Sigmoid colon (tissue), 7 donors: ENCODE results near the gene AANAT. TPM values are rescaled to one million over a fixed set of nuclear protein-coding genes. Genes with fewer than 3 reads are reported as not detected.

ENCODE experiments used
- DNase-seq: peaks from one replicate; pipeline ENCODE4 v3.0.0-alpha.2; 2019
- H3K27ac ChIP-seq, 4 donors: fragments of 200-600 bp; sonication (generic); one replicate each; pipeline ENCODE4 v1.5.1; 2016 to 2019; ENCODE audit warnings: mild to moderate bottlenecking in 1 of 4
- H3K27me3 ChIP-seq, 3 donors: fragments of 200-600 bp; sonication (generic); one replicate each; pipeline ENCODE4 v1.5.1; 2019; ENCODE audit warnings: mild to moderate bottlenecking in 1 of 3
- H3K36me3 ChIP-seq, 4 donors: fragments of 200-600 bp; sonication (generic); one replicate each; pipeline ENCODE4 v1.5.1; 2016 to 2019
- H3K4me1 ChIP-seq, 4 donors: fragments of 200-600 bp; sonication (generic); one replicate each; pipeline ENCODE4 v1.5.1; 2017 to 2019
- H3K4me3 ChIP-seq, 4 donors: fragments of 200-600 bp; sonication (generic); one replicate each; pipeline ENCODE4 v1.5.1; 2017 to 2019; ENCODE audit warnings: mild to moderate bottlenecking in 2 of 4, moderate library complexity in 1 of 4
- H3K9me3 ChIP-seq, 4 donors: fragments of 200-600 bp in 3 of 4; sonication (generic) in 3 of 4; one replicate each; pipeline versions ENCODE4 v1.5.1 to v1.6.1; 2013 to 2019
- EP300 ChIP-seq, 4 donors: sonication (generic); formaldehyde crosslinking; IDR thresholded peaks; one replicate each; pipeline ENCODE4 v1.6.1; 2017; ENCODE audit warnings: antibody characterized with exemption in 4 of 4
- POLR2A ChIP-seq, 2 donors: fragments of 450-650 bp; IDR thresholded peaks; one replicate each; pipeline ENCODE4 v1.6.1; 2016; ENCODE audit warnings: antibody characterized with exemption in 2 of 2, mild to moderate bottlenecking in 2 of 2, moderate library complexity in 2 of 2
- POLR2AphosphoS5 ChIP-seq, 4 donors: sonication (generic); formaldehyde crosslinking; IDR thresholded peaks; one replicate each; pipeline ENCODE4 v1.6.1; 2017; ENCODE audit warnings: antibody characterized with exemption in 4 of 4
- WGBS, 2 donors: extraction: QIAGEN DNeasy Blood & Tissue Kit; methylation state at CpG; one replicate each; pipeline ENCODE4 v1.1.7; 2013; 5-methylcytosine and 5-hydroxymethylcytosine counted together
- intact Hi-C: fragments of 100-400 bp; cut with DNase I; formaldehyde crosslinking; loops from one replicate; pipeline ENCODE4 v1.15.1; 2023
- polyA plus RNA-seq, 3 donors: library from polyadenylated mRNA; stranded (reverse); fragments of 200-250 nt; gene quantifications; one replicate each; pipeline ENCODE4 v1.2.3, GENCODE V29; 2013
- total RNA-seq, 4 donors: library from RNA; depleted of rRNA; stranded (reverse); fragments of >200 nt; gene quantifications; one replicate each; pipeline ENCODE4 v1.1.0, GENCODE V29; 2016
- TF ChIP-seq, protein P1 (sequence below), 4 experiments: fragments of 450-650 bp in 3 of 4; fragments of 200-600 bp in 1 of 4; IDR thresholded peaks; one replicate each; pipeline ENCODE4 v1.5.1; 2016 to 2019; ENCODE audit warnings: antibody characterized with exemption in 4 of 4, mild to moderate bottlenecking in 3 of 4, moderate library complexity in 2 of 4
- donor health status: healthy with polysubstance abuse.
- donor health status: Bipolar disorder and iron deficiency.
- donor health status: healthy.

The AANAT gene
- total and polyA plus RNA-seq, 7 donors = 0.12 TPM; not detected in 6

DNA sequence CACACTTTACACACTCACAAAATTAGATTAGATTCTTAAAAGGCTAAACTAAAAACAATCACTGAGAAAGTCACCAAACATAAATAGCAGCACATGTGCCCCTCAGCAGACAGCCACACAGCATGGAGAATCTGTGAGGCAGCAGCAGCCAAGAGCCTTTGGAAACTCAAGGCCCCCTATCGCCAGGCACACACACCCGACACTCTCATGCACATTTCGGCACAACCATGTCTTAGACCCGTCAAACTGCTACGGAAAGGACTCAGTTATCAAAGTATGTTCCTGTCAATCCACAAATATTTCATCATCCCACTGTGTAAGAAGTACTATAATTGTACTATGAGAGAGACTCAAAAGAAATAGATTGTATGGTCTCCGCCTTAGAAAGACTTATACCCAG is 35.4 kb upstream of the AANAT start:
- WGBS, 2 donors = 93 to 94% methylated on average over 6 of the region's 6 CpGs
- DNase-seq = no peak
- no peak overlapping the region for H3K4me3 ChIP-seq
- intact Hi-C loops = no loop called here
- H3K9me3 ChIP-seq = no peaks in the 10 kb centered on the region
- H3K36me3 ChIP-seq = no peaks in the 10 kb centered on the region
- H3K27ac ChIP-seq = no peak overlapping the region
- peaks cover 0 to 17% (median 11%) of the 10 kb centered on the region in 4 donors for H3K4me1 ChIP-seq
- TF ChIP-seq EP300 (IDR thresholded peaks at IDR 0.05) = no peak
- TF ChIP-seq POLR2A (IDR thresholded peaks at IDR 0.05) = no peak
- H3K27me3 ChIP-seq = no peaks in the 10 kb centered on the region

DNA sequence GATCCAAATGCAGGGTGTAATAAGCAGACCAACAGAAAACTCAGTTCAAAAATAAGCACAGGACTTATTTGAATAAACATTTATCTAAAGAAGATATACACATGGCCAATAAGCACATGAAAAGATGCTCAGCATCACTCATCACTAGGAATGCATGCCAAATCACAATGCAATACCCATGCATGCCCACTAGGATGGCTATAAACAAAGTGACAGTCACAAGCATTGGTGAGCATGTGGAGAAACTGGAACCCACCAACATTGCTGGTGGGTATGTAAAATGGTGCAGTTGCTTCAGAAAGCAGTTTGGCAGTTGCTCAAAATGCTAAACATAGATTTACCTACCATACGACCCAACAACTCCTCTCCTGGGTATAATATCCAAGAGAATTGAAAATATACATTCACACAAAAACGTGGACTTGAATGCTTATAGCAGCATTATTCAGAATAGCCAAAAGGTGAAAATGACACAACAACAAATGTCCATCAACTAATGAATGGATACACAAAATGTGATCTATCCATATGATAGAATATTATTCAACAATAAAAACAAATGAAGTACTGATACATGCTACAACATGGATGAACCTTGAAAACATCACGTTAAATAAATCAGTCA is 34.6 kb upstream of the AANAT start:
- Histone ChIP-seq H3K9me3 (no peaks in the 10 kb centered on the region), H3K27ac (no peak overlapping the region), H3K27me3 (no peaks in the 10 kb centered on the region), H3K4me3 (no peak overlapping the region), H3K4me1 (peaks cover 0 to 8% (median 5%) of the 10 kb centered on the region in 4 donors), H3K36me3 (no peaks in the 10 kb centered on the region)
- intact Hi-C loops = no loop called here
- TF ChIP-seq POLR2A (IDR thresholded peaks at IDR 0.05) = no peak
- TF ChIP-seq EP300 (IDR thresholded peaks at IDR 0.05) = no peak
- TF ChIP-seq POLR2AphosphoS5 (IDR thresholded peaks at IDR 0.05) = no peak
- TF ChIP-seq, protein P1, sequence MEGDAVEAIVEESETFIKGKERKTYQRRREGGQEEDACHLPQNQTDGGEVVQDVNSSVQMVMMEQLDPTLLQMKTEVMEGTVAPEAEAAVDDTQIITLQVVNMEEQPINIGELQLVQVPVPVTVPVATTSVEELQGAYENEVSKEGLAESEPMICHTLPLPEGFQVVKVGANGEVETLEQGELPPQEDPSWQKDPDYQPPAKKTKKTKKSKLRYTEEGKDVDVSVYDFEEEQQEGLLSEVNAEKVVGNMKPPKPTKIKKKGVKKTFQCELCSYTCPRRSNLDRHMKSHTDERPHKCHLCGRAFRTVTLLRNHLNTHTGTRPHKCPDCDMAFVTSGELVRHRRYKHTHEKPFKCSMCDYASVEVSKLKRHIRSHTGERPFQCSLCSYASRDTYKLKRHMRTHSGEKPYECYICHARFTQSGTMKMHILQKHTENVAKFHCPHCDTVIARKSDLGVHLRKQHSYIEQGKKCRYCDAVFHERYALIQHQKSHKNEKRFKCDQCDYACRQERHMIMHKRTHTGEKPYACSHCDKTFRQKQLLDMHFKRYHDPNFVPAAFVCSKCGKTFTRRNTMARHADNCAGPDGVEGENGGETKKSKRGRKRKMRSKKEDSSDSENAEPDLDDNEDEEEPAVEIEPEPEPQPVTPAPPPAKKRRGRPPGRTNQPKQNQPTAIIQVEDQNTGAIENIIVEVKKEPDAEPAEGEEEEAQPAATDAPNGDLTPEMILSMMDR (IDR thresholded peaks at IDR 0.05) = no peak
- no peak for DNase-seq
- 78 to 89% methylated on average over 3 of the region's 3 CpGs for WGBS, 2 donors

DNA sequence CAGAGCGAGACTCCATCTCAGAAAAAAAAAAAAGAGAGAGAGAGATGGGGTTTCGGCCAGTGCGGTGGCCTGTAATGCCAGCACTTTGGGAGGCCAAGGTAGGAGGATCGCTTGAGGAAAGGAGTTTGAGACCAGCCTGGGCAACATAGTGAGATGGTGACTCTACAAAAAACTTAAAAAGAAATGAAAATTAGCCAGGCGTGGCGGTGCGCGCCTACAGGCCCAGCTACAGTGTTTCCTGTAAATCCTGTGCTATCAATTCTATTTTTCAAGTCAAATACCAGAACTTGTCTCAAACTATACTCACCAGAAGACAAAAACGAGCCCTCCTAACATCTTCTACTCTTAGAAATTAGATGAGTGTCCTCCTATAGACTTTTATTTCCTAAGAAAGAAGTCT is 33.7 kb upstream of the AANAT start:
- TF ChIP-seq, protein P1 (IDR thresholded peaks at IDR 0.05) = no peak
- TF ChIP-seq EP300 (IDR thresholded peaks at IDR 0.05) = no peak
- H3K9me3 ChIP-seq = no peaks in the 10 kb centered on the region
- no peak overlapping the region for H3K4me3 ChIP-seq
- H3K4me1 ChIP-seq = no peaks in the 10 kb centered on the region
- intact Hi-C loops = no loop called here
- H3K27ac ChIP-seq = no peak overlapping the region
- no peaks in the 10 kb centered on the region for H3K27me3 ChIP-seq
- no peak for DNase-seq
- WGBS, 2 donors = 91 to 97% methylated on average over 9 of the region's 9 CpGs
- H3K36me3 ChIP-seq = no peaks in the 10 kb centered on the region

DNA sequence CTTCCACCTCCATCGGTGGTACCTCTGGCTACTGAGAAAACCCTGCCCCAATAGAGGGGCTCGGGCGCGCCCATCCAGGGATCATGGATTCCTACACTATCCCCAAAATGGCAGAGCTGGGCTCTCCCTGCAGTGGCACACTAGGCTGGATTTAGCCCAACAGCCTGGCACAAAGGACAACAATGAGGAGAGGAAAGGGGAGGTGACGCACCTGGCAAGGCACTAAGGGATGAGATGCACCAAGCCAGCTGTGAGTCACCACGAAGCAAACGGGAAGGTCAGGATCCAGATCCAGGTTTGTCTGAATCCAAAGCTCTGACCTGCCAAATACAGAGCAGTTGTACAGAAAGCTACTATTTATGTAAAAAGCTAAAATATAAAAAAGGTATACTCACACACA is 32.5 kb upstream of the AANAT start:
- intact Hi-C loops = no loop called here
- no peaks in the 10 kb centered on the region for H3K4me1 ChIP-seq
- H3K27me3 ChIP-seq = no peaks in the 10 kb centered on the region
- no peaks in the 10 kb centered on the region for H3K9me3 ChIP-seq
- H3K36me3 ChIP-seq = no peaks in the 10 kb centered on the region
- no peak overlapping the region for H3K27ac ChIP-seq
- DNase-seq = no peak
- H3K4me3 ChIP-seq = no peak overlapping the region
- no peak for TF ChIP-seq POLR2A (IDR thresholded peaks at IDR 0.05)
- TF ChIP-seq EP300 (IDR thresholded peaks at IDR 0.05) = no peak
- TF ChIP-seq, protein P1 (IDR thresholded peaks at IDR 0.05) = no peak
- no peak for TF ChIP-seq POLR2AphosphoS5 (IDR thresholded peaks at IDR 0.05)
- WGBS, 2 donors = 91 to 96% methylated on average over 7 of the region's 7 CpGs

DNA sequence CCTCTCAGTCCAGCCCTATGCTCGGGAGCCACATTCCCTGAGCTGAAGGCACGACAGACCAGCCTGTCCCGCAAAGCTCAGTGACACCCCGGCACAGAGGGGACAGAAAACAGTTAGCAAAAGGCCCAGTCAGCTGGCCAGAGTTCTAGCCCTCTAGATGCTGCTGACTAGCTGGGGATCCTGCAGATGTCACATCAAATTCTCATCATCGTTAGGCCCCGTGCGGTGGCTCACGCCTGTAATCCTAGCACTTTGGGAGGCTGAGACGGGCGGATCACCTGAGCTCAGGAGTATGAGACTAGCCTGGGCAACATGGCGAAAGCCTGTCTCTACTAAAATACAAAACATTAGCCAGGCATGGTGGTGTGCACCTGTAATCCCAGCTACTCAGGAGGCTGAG is 31.7 kb upstream of the AANAT start:
- no peak overlapping the region for H3K4me3 ChIP-seq
- H3K36me3 ChIP-seq = no peaks in the 10 kb centered on the region
- no peaks in the 10 kb centered on the region for H3K4me1 ChIP-seq
- intact Hi-C loops = no loop called here
- no peaks in the 10 kb centered on the region for H3K9me3 ChIP-seq
- 95 to 98% methylated on average over 11 of the region's 11 CpGs for WGBS, 2 donors
- DNase-seq = no peak
- TF ChIP-seq, protein P1 (IDR thresholded peaks at IDR 0.05) = no peak
- no peaks in the 10 kb centered on the region for H3K27me3 ChIP-seq
- H3K27ac ChIP-seq = no peak overlapping the region
